WTC11 (cell line): ENCODE measurements around the gene SLC66A2.

Experiments used
- AFF4 ChIP-seq: sonication (generic); formaldehyde crosslinking; IDR thresholded peaks from 2 replicates; pipeline ENCODE4 v1.8.1; 2023; ENCODE audit warnings: mild to moderate bottlenecking, missing genetic modification reagents, borderline replicate concordance
- AR ChIP-seq: fragments of 250-450 bp; sonication (Bioruptor Pico); IDR thresholded peaks from 2 replicates; pipeline ENCODE4 v1.9.0; 2021; ENCODE audit warnings: mild to moderate bottlenecking
- ATF2 ChIP-seq: sonication (generic); formaldehyde crosslinking; IDR thresholded peaks from 2 replicates; pipeline ENCODE4 v1.8.1; 2022; ENCODE audit warnings: low read depth, missing genetic modification reagents, borderline replicate concordance
- CREM ChIP-seq: sonication (generic); formaldehyde crosslinking; IDR thresholded peaks from 2 replicates; pipeline ENCODE4 v1.8.1; 2022; ENCODE audit warnings: mild to moderate bottlenecking, missing genetic modification reagents, moderate library complexity
- CTCF ChIP-seq: fragments of 200-600 bp; IDR thresholded peaks from 2 replicates; pipeline ENCODE4 v1.8.0; 2022; ENCODE audit warnings: antibody characterized with exemption
- E2F4 ChIP-seq: sonication (generic); formaldehyde crosslinking; IDR thresholded peaks from 2 replicates; pipeline ENCODE4 v1.8.1; 2022; ENCODE audit warnings: low read depth, mild to moderate bottlenecking, moderate library complexity, missing genetic modification reagents, borderline replicate concordance
- E2F5 ChIP-seq: sonication (generic); formaldehyde crosslinking; IDR thresholded peaks from 2 replicates; pipeline ENCODE4 v1.8.1; 2022; ENCODE audit warnings: mild to moderate bottlenecking, moderate library complexity, missing genetic modification reagents
- GTF2I ChIP-seq: fragments of 250-450 bp; sonication (Bioruptor Pico); conservative IDR thresholded peaks from 2 replicates; pipeline ENCODE4 v1.4.0; 2021; ENCODE audit warnings: mild to moderate bottlenecking
- HMGA2 ChIP-seq: fragments of 250-450 bp; sonication (Bioruptor Pico); IDR thresholded peaks from 2 replicates; pipeline ENCODE4 v1.4.0; 2021; ENCODE audit warnings: mild to moderate bottlenecking, moderate library complexity
- MAX ChIP-seq: sonication (generic); formaldehyde crosslinking; IDR thresholded peaks from 2 replicates; pipeline ENCODE4 v1.8.0; 2022; ENCODE audit warnings: mild to moderate bottlenecking, missing genetic modification reagents
- RORB ChIP-seq: fragments of 250-450 bp; sonication (Bioruptor Pico); IDR thresholded peaks from 2 replicates; pipeline ENCODE4 v1.9.0; 2021; ENCODE audit warnings: mild to moderate bottlenecking
- STAT6 ChIP-seq: sonication (generic); formaldehyde crosslinking; conservative IDR thresholded peaks from 2 replicates; pipeline ENCODE4 v1.8.1; 2023; ENCODE audit warnings: mild to moderate bottlenecking, low read depth, missing genetic modification reagents, moderate library complexity
- TEAD4 ChIP-seq: sonication (generic); formaldehyde crosslinking; IDR thresholded peaks from 2 replicates; pipeline ENCODE4 v1.8.0; 2022; ENCODE audit warnings: mild to moderate bottlenecking, missing genetic modification reagents
- ZSCAN18 ChIP-seq: fragments of 250-450 bp; sonication (Bioruptor Pico); IDR thresholded peaks from 2 replicates; pipeline ENCODE4 v2.1.2; 2022; ENCODE audit warnings: mild to moderate bottlenecking, moderate library complexity

- TF ChIP-seq CTCF (no peak), ZSCAN18 (no peak), ATF2 (CRISPR knock-in tag) (no peak), STAT6 (no peak), MAX (CRISPR knock-in tag) (no peak), E2F5 (CRISPR knock-in tag) (no peak), RORB (CRISPR knock-in tag) (no peak), GTF2I (no peak), TEAD4 (CRISPR knock-in tag) (no peak), HMGA2 (CRISPR knock-in tag) (no peak), CREM (CRISPR knock-in tag) (no peak), AFF4 (CRISPR knock-in tag) (no peak), E2F4 (CRISPR knock-in tag) (no peak), AR (CRISPR knock-in tag) (no peak)
These were observed 75.0 kb downstream of the SLC66A2 start for GRCh38 chr18:79876497-79876896.
